Loucy (cell line): ENCODE data around the gene TM9SF4.

ENCODE experiments used
- H2AFZ ChIP-seq: fragments of 200-600 bp; sonication (generic); 2 replicates; pipeline ENCODE4 v1.6.0; 2016; ENCODE audit warnings: antibody characterized with exemption, mild to moderate bottlenecking, low read length, moderate library complexity
- H3F3A ChIP-seq: fragments of 200-600 bp; 2 replicates; pipeline ENCODE4 v1.6.0; 2016; ENCODE audit warnings: antibody characterized with exemption, low read depth, mild to moderate bottlenecking
- H3K27me3 ChIP-seq: fragments of 200-600 bp; sonication (generic); 2 replicates; pipeline ENCODE4 v1.6.1; 2014; ENCODE audit warnings: low read length, mild to moderate bottlenecking; ENCODE audit not compliant: insufficient read depth, poor library complexity, severe bottlenecking
- H3K36me3 ChIP-seq: fragments of 200-600 bp; sonication (generic); 2 replicates; pipeline ENCODE4 v1.6.1; 2016; ENCODE audit warnings: low read length; ENCODE audit not compliant: insufficient read depth
- H3K4me1 ChIP-seq: fragments of 200-600 bp; sonication (generic); 2 replicates; pipeline ENCODE4 v1.5.1; 2014; ENCODE audit warnings: low read length, mild to moderate bottlenecking; ENCODE audit not compliant: insufficient read depth, poor library complexity, severe bottlenecking
- H3K4me2 ChIP-seq: fragments of 200-600 bp; sonication (generic); 2 replicates; pipeline ENCODE4 v1.6.0; 2014; ENCODE audit warnings: antibody characterized with exemption, low read length, low read depth, mild to moderate bottlenecking; ENCODE audit not compliant: poor library complexity, severe bottlenecking
- H3K4me3 ChIP-seq: fragments of 200-600 bp; sonication (generic); 2 replicates; pipeline ENCODE4 v1.5.1; 2014; ENCODE audit warnings: low read length, mild to moderate bottlenecking, mixed read lengths; ENCODE audit not compliant: poor library complexity, severe bottlenecking
- H3K79me2 ChIP-seq: fragments of 200-600 bp; sonication (generic); 2 replicates; pipeline ENCODE4 v1.6.1; 2014; ENCODE audit warnings: low read length; ENCODE audit not compliant: insufficient read depth
- H3K9ac ChIP-seq: fragments of 200-600 bp; sonication (generic); 2 replicates; pipeline ENCODE4 v1.6.0; 2014; ENCODE audit warnings: mild to moderate bottlenecking, low read depth, low read length, moderate library complexity; ENCODE audit not compliant: poor library complexity, severe bottlenecking
- H3K9me2 ChIP-seq: fragments of 200-600 bp; sonication (generic); replicated peaks from 2 replicates; pipeline ENCODE4 v1.6.1; 2016; ENCODE audit warnings: low read depth, low read length, mixed read lengths
- H3K9me3 ChIP-seq: fragments of 200-600 bp; sonication (generic); 2 replicates; pipeline ENCODE4 v1.6.1; 2014; ENCODE audit warnings: mild to moderate bottlenecking, antibody characterized with exemption, low read length, low read depth; ENCODE audit not compliant: insufficient read depth
- H4K20me1 ChIP-seq: fragments of 200-600 bp; sonication (generic); 2 replicates; pipeline ENCODE4 v1.6.0; 2014; ENCODE audit warnings: antibody characterized with exemption, low read length, mild to moderate bottlenecking; ENCODE audit not compliant: insufficient read depth, poor library complexity, severe bottlenecking
- CTCF ChIP-seq: fragments of 200-600 bp; sonication (generic); conservative IDR thresholded peaks from 2 replicates; pipeline ENCODE4 v1.5.1; 2014; ENCODE audit warnings: mild to moderate bottlenecking, antibody characterized with exemption, low read length
- EZH2phosphoT487 ChIP-seq: fragments of 200-600 bp; IDR thresholded peaks from 2 replicates; pipeline ENCODE4 v1.6.1; 2018; ENCODE audit warnings: antibody characterized with exemption, mild to moderate bottlenecking, moderate library complexity, borderline replicate concordance

The TM9SF4 gene

DNA sequence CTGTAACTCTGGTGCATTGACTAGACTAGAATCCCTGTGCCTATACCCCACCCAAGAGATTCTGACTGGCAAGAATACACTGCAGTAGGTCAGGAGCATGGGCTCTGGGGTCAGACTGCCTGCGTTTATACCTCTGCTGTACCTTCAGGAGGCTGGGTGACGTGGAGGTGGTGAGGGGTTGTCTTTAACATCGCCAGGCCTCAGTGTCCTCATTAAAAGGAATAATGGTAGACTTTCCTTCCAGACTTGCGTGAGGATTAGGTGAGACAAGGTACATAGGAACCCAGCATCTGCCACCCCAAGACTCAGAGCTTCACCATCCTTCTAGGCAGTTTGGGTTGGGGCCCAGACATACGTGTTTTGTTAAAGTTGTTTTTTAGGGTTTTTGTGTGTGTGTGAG, 44.3 kb downstream of the TM9SF4 start:
- Histone ChIP-seq H3K9me3 (no peaks in the 10 kb centered on the region), H4K20me1 (no peaks in the 10 kb centered on the region), H3K27me3 (no peaks in the 10 kb centered on the region), H3K36me3 (peaks cover 55% of the 10 kb centered on the region; the same call in 1 of the 2 replicates), H3K9ac (no peak overlapping the region), H3F3A (no peaks in the 10 kb centered on the region), H3K79me2 (no peaks in the 10 kb centered on the region), H2AFZ (no peak overlapping the region), H3K4me3 (no peak overlapping the region), H3K9me2 (no peaks in the 10 kb centered on the region), H3K4me2 (no peak overlapping the region), H3K4me1 (peaks cover 3% of the 10 kb centered on the region)
- no peak for TF ChIP-seq EZH2phosphoT487
- TF ChIP-seq CTCF = no peak

- no peak for TF ChIP-seq EZH2phosphoT487
- TF ChIP-seq CTCF = peak; percentile 64
- Histone ChIP-seq H4K20me1 (no peaks in the 10 kb centered on the region), H3K4me3 (no peak overlapping the region), H3K9me3 (no peaks in the 10 kb centered on the region), H3K36me3 (peaks cover 54% of the 10 kb centered on the region; the same call in 1 of the 2 replicates), H3K4me2 (no peak overlapping the region), H3K27me3 (no peaks in the 10 kb centered on the region), H3K79me2 (no peaks in the 10 kb centered on the region), H2AFZ (no peak overlapping the region), H3K9me2 (no peaks in the 10 kb centered on the region), H3K9ac (no peak overlapping the region), H3K4me1 (peaks cover 3% of the 10 kb centered on the region), H3F3A (no peaks in the 10 kb centered on the region)
These were observed 45.8 kb downstream of the TM9SF4 start for GRCh38 chr20:32155017-32155981.

GRCh38 chr20:32157611-32158010, 48.1 kb downstream of the TM9SF4 start:
- peaks cover 3% of the 10 kb centered on the region for H3K4me1 ChIP-seq
- H3K27me3 ChIP-seq = no peaks in the 10 kb centered on the region
- H3K9me3 ChIP-seq = no peaks in the 10 kb centered on the region
- peaks cover 55% of the 10 kb centered on the region; the same call in 1 of the 2 replicates for H3K36me3 ChIP-seq
- no peak overlapping the region for H3K9ac ChIP-seq
- H2AFZ ChIP-seq = no peak overlapping the region
- no peaks in the 10 kb centered on the region for H3F3A ChIP-seq
- no peaks in the 10 kb centered on the region for H3K79me2 ChIP-seq
- H4K20me1 ChIP-seq = no peaks in the 10 kb centered on the region
- no peak overlapping the region for H3K4me3 ChIP-seq
- H3K4me2 ChIP-seq = no peak overlapping the region
- H3K9me2 ChIP-seq = no peaks in the 10 kb centered on the region
- TF ChIP-seq EZH2phosphoT487 (no peak), CTCF (no peak)
